Dedifferentiated amniotic fluid mesenchymal stem cell (primary cell): ENCODE results near the gene ERC1.
"Not testable (repeated sequence)": the region's sequence is repeated elsewhere in the genome, so short reads cannot be mapped to it uniquely, and the experiment has no call there.

Experiments
- DNase-seq: peaks from one replicate; pipeline ENCODE4 v3.0.0-alpha.2; 2016; ENCODE audit errors: extremely low spot score

The ERC1 gene

DNA sequence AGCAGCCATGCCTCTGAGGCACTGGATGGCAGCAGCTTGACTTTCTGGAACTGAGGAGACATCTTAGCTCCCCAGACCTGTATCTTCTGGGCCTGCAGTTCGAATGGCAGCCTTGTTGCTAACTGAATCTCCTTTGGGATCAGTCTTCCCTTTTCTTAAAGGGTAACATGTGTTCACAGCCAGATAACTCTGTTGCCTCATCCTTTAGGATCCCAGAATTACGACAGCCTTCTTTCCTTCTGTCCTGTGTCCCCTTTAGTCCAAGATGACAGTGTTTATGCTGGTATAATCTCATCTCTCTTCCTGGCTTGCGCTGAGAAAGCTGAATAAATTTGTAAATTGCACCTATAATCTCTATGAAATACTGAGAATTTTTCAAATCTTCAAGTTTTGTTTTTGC, 9.1 kb upstream of the ERC1 start:
- no peak for DNase-seq

GRCh38 chr12:988646-989045, 2.4 kb upstream of the ERC1 start:
- no peak for DNase-seq

- no peak for DNase-seq
Observed at GRCh38 chr12:989051-989450, 2.0 kb upstream of the ERC1 start.

DNA sequence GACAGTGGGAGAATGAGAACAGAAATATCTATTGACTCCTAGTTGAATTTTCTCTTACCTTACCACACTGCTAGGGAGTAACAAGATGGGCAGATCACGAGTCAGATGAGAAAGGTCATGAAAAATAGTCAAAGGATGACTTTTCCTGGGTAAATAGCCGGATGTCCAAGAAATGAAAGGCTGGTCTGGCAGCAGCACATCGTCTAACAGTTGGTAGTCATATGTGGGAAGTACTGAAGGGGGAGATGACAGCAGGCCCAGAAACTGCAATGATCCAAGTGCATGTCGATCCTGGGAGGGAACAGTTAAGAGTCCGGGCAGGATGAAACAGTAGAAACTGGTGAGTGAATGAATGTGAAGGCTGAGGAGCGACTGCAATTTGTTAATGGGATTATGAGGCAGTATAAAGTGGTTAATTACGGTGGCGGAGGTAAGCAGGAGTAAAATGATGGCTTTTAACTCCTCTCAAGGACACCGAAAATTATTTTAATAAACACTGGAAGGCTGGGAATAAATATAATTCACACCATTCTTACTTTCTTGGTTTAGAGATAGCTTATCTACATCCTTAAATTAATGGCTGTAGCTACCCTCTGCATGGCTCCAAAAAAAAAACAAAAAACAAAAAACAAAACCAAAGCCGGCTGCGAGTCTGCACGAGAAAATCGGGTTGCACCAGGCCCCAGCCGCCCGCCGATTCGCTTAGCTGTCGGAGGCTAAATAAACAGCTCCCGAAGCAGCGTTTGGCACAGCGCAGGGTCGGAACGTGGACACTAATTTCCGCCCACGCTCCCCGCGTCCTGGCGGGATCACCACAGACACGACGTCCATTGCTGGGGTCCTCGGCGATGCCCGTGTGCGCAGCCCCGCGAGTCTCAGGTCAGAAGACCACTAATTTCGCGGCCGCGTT, 1.0 kb upstream of the ERC1 start:
- DNase-seq = peak; percentile 59

- DNase-seq = peak; percentile 13
Observed at GRCh38 chr12:991350-992333, 619 bp downstream of the ERC1 start.

DNA sequence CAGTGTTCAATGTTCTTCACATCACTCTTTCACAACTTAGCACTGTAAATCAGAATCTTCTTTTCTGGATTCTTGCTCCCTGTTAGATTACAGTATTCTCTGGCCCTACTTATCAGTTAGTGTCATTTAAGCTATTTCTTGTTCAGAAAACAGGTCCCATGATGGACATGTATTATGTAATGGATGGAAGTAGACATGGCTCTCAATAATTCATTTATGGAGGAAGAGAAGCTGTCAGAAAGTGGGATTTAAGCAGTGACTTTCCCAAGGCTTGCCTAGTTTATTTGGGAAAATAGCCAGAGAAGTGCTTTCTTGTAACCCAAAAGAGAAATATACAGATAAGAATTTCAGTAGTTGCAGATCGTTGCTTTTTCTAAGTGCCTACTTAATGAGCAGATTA, 1.6 kb downstream of the ERC1 start:
- no peak for DNase-seq

DNA sequence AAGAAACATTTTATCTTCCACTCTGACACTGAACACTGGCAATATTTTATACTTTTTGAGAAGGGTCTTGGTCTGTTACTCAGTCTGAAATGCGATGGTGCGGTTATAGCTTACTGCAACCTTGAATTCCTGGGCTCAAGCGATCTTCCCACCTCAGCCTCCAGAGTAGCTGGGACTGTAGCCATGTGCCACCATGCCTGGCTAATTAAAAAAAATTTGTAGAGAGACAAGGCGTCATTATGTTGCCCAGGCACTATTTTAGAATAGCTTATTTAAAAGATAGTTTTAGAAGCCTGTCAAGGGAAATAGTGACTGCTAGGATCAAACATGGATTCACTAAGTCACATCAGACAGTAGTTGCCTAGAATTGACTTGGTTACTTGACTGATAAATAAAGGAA, 5.9 kb downstream of the ERC1 start:
- DNase-seq = no peak

DNA sequence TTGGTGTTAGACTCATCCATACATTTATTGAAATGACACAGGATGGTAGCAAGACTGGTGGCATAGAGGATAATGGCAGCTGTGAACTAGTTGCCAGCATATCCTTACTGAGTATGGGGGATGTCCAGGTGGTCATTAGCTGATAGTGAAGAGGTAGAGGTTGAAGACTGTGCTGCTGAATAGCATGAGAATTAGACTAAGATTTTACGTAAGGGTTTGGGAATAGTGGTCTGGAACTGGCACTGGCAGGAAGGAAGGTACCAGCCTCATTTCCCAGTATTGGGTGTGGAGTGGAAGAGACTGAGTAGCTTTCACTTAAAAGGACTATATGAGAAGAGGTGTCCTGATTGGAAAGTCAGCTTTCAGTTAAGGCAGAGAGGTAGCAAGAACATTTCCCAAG, 6.5 kb downstream of the ERC1 start:
- DNase-seq = no peak

GRCh38 chr12:998020-998874, 7.2 kb downstream of the ERC1 start:
- no peak for DNase-seq

DNA sequence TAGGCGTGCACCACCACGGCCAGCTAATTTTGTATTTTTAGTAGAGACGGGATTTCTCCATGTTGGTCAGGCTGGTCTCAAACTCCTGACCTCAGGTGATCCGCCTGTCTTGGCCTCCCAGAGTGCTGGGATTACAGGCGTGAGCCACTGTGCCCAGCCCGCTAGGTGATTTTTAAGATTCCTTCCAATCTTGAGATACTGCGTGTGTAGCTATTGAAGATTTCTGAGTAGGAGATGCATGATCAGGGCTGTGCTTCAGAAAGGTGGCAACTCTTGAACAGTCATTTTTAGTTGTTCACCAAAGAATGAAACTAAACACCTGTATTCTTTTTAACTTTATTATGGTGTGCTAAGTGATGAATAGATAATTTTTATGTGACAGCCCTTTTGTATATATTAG, 8.7 kb downstream of the ERC1 start:
- DNase-seq = not testable (repeated sequence)

- DNase-seq = no peak
Observed at GRCh38 chr12:1001507-1001906, 10.5 kb downstream of the ERC1 start.

GRCh38 chr12:1003600-1004271, 12.7 kb downstream of the ERC1 start:
- no peak for DNase-seq

- DNase-seq = no peak
Observed at GRCh38 chr12:1006255-1006654, 15.2 kb downstream of the ERC1 start.

- no peak for DNase-seq
Observed at GRCh38 chr12:1007276-1007675, 16.3 kb downstream of the ERC1 start.

DNA sequence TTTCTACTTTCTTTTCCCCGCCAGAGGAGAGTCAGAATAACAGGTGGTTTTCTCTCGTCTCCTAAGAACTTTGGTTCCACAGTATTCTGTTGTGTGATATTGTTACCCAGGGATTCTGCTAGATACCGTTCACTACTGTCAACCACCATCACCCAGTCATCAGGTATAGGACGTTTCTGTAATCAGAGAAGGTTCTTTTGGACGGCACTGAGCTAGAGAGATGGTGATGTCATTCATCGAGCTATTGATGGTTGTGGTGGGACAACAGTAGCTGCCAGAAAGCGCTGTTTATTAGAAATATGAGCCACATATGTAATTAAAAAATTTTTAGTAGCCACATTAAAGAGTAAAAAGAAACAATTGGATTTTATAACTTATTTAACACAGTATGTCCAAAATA, 17.0 kb downstream of the ERC1 start:
- DNase-seq = no peak

DNA sequence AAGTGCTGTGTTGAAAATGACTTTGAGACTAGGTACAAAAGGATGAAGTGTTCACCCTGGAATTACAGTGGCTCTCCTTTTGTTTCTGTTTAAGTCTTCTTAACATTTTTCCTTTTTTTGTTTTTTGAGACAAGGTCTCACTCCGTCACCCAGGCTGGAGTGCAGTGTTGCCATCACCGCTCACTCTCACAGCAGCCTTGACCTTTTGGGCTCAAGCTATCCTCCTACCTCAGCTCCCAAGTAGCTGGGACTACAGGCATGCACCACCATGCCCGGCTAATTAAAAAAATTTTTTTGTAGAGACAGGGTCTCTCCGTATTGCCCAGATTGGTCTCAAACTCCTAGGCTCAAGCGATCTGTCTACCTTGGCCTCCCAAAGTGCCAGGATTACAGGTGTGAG, 20.1 kb downstream of the ERC1 start:
- no peak for DNase-seq

- peak; percentile 68 for DNase-seq
Observed at GRCh38 chr12:1013618-1014489, 22.8 kb downstream of the ERC1 start.

DNA sequence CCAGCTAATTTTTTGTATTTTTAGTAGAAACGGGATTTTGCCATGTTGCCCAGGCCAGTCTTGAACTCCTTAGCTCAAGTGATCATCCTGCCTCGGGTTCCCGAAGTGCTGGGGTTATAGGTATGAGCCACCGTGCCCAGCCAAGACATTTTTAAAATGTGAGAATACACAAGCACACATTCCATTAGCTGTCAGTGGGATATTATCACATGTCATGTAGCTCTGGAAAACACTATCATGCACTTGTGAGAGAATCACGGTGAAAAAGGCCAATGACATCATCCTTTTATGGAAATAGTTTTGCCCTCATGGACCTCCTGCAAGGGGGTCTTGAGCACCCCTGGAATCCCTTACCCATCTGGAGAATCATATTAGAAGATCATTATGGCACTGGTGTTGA, 28.3 kb downstream of the ERC1 start:
- DNase-seq = no peak

- DNase-seq = no peak
Observed at GRCh38 chr12:1020389-1020788, 29.4 kb downstream of the ERC1 start.
